Right renal cortex interstitium (tissue), 3 donors: ENCODE measurements around the gene KRT17. TPM values are rescaled to one million over a fixed set of nuclear protein-coding genes. Genes with fewer than 3 reads are reported as not detected.
"Not testable (repeated sequence)": the region's sequence is repeated elsewhere in the genome, so short reads cannot be mapped to it uniquely, and the experiment has no call there.

Experiments used
- DNase-seq, 3 donors: peaks; one replicate each; pipeline ENCODE4 v3.0.0-alpha.2; 2013; ENCODE audit warnings: low read depth in 3 of 3, low spot score in 2 of 3
- polyA plus RNA-seq, 3 donors: library from polyadenylated mRNA; unstranded; fragments of 120-200 nt; gene quantifications; one replicate each; pipeline ENCODE4 v1.2.1, GENCODE V29; 2013; ENCODE audit not compliant: insufficient read length in 3 of 3

The KRT17 gene
- polyA plus RNA-seq, 3 donors, result 0.98 to 1.6 (median 1.2) TPM

DNA sequence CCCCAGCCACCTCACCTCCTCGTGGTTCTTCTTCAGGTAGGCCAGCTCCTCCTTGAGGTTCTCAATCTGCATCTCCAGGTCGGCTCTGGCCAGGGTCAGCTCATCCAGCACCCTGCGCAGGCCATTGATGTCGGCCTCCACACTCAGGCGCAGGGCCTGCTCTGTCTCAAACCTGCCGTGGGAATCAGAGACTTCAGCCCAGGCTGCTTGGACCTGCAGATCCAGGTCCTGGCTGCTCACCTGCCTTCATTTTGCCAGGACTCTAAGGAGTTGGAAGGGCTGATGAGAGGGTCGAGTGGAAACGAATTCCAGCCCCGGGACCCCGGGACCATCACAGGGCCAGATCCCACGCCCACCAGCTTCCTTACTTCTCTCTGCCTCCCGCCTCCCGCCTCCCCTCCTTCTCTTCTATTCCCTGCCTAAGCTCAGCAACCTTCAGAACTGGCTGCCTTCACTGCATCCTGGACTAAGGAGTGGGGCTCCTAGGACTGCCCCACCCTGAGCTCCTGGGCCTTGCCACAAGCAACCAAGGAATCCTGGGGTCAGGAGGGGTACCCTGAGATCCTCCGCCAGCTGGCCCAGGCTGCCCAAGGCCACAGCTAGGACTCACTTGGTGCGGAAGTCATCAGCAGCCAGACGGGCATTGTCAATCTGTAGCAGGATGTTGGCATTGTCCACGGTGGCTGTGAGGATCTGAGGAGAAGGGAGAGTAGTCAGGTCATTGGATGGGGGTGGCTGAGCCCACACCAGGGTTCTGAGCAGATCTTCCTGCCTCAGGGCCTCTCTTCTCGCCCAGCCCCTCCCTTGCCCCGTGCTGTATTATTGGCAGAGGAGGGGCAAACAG, 1.8 kb downstream of the KRT17 start:
- not testable (repeated sequence) for DNase-seq

DNA sequence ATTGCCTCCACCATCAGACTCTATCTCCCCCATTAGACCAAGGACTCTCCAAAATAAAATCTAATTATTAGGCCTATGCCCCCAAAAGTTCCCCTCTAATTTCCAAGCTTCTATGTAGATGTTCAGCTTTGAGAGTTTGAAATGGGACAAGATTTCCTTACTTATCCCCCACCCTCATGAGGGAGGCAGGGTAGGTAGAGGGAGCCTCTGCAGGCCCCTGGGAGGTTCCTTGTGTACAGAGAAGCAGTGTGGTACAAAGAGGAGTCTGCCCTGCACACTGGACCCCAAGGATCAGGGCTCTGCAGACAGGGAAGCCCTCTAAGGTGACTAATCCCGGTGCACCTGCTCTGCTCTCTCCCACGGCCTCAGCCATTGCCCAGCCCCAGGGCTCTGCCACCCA, 2.5 kb downstream of the KRT17 start:
- DNase-seq, result no peak

DNA sequence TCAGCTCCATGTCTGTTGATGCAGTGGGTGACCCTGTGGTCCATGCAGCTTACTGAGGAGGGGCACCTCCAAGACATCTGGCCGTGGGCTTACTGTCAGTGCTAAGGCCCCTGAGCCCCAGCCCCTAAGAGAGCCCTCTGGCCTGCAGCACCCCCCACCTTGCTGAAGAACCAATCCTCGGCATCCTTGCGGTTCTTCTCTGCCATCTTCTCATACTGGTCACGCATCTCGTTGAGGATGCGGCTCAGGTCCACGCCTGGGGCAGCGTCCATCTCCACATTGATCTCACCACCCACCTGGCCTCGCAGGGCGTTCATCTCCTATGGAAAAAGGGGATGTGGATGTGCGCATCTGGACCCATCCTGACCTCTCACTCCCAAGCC, 2.9 kb downstream of the KRT17 start:
- not testable (repeated sequence) for DNase-seq

DNA sequence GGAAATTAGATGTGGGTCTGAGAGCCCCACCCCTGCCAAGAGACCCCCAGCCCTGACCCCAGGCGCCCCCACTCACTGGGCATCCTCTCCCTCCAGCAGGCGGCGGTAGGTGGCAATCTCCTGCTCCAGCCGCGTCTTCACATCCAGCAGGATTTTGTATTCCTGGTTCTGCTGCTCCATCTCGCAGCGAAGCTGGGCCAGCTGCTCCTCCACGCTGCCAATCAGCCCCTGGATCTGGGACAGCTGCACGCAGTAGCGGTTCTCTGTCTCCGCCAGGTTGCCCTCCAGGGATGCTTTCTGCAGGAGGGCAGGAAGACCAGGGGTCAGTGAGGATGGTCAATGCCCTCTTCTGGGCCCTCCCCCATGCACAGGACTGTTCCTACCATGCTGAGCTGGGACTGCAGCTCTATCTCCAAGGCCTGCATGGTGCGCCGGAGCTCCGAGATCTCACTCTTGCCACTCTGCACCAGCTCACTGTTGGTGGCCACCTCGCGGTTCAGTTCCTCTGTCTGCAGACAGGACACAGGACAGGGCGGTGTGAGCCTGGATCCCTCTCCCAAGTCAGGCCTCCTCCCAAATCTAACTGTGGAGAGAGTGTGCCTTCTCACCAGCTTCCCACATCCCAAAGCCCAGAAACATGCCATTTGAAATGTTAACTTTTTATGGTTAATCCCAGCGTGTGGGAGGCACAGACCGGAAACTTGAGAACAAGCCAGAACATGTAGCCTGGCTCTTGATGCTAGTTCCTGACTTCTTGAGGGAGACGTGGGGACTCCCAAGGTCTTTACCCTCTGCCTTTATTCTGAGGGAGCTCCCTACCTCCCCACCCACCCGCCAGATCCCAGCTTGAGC, 3.6 kb downstream of the KRT17 start:
- DNase-seq, result no peak

DNA sequence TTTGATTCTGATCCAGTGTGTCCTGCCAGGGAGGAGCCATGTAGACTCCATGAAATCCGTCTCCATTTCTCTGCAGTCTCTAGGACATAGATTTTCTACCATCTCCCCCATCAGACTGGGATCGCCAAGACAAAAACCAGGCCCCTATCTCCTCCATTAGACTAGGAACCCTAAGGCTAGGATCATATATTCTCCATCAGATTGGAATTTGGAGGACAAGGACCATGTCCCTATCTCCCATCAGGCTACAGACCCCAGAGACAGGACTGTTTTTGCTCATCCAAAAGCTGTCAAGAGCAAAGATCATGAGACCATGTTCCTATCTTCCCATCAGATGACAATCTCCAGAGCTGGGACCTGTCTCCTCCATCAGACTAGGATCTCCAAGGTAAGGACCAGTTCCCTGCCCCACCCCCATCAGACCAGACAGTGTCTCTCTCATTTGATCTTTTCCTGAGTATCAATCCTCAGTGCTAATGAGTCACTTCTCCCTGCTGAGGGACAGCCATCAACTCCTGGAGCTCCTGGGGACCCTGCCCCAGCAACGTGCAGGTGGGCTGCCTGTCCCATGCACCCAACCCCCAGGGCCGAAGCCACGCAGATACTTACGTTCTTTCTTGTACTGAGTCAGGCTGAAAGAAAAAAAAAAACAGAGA, 4.3 kb downstream of the KRT17 start:
- not testable (repeated sequence) for DNase-seq

DNA sequence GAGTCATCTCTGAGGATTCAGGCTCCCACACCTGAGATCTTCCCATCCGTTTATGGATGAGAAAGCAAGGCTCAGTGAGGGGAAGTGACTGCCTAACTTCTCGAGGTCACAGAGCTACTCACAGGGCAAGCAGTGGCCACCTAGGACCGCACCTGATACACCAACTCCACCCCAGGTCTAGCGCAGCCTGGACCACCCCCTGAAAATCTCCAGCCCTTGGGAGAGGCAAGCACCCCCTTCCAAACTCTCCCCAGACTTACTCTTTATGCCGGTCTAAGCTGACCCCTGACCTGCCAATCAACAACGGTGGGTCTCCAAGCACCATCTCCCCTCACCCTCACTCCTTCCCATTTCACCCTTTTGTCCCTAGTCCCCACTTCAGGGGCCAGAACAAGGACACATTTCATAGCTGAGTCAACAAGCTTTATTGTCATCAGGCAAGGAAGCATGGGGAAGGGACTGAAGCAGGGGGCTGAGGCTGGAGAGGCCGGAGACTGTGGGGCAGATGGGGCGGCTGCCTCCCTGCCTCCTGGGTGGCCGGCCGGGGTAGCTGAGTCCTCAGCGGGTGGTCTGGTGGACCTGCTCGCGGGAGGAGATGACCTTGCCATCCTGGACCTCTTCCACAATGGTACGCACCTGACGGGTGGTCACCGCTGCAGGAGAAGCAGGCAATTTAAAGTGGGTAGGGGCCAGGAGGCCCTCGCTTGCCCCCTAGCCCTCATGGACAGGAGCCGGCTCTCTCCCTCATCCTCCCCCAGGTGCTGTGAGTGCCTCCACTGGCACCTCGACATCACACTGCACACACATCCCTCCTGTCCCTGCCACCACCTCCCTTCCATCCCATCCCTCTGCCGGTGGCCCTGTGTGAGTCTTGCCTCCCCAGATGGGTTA, 5.1 kb downstream of the KRT17 start:
- DNase-seq, result no peak

DNA sequence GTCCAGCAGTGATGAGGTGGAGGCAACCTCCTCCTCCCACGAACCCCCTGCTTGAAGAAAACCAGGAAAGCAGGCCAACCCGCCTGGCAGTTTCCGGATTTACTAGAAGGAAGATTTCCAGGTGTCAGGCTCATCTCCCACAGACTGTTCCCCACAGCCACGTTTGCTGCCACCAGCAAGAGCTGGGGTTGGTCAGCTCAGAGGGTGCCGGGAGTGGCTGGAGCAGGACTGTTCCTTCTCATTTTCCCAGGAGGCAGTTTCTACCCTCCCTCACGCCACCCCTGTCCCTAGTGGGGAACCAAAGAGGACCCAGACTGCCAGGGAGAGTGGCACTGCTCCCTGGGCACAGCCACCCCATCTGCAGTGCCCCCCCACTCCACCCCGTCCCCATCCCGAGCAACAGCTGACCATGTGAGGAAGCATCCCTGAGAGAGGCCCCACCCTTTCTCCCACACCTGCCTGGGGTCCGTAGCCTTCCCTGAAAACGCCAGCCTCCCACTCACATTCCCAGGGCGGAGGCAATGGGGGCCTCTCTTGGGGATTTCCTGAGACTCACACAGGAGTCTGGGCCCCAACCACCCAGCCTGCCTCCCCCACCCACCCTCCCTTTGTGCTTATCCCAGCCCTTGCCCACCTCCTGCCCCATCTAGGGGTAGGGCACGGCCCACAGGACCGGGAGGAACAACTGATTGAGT, 5.9 kb downstream of the KRT17 start:
- no peak for DNase-seq

DNA sequence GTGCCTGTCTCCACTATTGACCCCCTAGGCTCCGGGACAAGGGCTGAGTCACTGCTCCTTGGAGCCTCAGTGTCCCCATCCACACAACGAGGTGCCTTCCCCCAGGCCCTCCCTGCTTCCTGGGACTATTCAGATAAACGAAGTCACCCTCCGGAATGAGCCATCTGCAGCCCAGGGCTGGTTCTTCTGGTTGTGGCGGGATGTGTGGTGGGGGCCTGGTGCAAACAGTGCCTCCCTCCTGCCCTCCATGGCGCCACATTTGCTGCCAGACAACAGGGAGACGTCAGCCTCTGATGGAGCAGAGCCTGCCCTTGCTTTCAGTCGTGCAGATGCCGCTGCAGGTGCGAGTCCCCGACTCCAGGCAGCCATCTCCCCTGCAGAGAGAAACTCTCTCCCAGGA, 6.7 kb downstream of the KRT17 start:
- DNase-seq, result no peak

DNA sequence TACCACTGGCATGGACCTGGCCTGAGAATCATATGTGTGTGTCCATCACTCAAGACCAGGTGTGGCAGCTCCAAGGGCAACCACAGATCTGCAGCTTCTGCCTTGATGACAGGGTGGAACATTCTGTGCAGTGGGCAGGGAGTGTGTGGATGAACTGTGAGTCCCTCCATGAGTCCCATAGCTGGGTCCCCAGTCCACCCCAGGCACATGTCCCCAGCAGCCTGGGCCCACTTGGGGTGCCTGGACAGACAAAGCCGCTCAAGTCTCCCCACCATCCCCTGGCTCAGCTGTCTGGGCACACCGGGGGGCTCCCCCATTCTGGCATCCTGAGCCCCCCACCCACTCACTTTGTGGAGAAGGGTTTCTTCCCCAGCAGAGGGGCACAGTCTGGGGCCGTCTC, 7.2 kb downstream of the KRT17 start:
- no peak for DNase-seq

DNA sequence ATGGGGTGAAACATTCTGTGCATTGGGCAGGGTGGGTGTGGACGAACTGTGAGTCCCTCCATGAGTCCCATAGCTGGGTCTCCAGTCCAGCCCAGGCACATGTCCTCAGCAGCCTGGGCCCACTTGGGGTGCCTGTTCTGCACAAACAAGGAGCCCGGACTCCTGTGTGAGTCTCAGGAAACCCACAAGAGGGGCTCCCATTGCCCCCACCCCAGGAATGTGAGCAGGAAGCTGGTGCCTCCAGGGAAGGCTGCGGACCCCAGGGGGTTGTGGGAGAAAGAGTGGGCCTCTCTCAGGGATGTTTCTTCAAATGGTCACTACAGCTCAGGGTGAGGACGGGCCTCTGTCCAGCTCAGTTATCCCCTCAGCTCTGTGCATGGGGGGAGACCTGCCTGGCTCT, 7.9 kb downstream of the KRT17 start:
- DNase-seq, result not testable (repeated sequence)

DNA sequence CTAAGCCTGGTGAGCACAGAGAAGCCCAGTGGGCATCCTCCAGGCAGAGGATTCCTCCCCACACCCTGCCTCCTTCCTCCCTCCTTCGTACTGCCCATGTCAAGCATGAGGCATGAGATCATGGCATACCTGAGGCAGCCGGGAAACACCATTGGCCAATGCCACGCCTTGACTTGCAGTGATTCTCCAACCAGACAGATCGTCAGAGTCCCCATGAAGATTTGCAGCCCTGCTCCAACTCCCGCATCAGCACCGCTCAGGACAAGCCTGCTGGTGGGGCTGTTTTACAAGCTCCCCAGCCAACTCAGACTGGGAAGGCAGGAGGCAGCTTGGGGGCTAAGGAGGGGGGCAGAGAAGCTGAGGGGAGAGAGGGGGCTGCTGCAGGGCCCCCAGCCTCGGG, 8.9 kb downstream of the KRT17 start:
- DNase-seq, result no peak

DNA sequence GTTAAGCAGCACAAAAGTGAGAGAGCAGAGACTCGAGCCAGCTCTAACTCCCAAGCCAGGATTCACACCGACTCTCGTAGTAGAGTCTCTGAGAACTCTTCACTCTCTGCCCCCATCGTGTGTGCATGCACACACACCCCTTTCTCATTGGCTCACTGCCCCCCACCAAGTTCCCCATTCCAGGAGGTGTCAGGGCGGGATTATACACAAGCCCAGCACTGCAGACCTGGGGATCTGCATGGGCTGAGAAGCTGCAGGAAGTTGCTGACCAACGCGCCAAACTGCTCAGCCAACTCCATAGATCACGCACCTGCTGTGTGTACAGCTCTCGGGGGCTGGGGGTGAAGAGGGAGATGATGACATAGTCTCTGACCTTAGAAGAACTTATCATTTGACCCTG, 9.6 kb downstream of the KRT17 start:
- not testable (repeated sequence) for DNase-seq

DNA sequence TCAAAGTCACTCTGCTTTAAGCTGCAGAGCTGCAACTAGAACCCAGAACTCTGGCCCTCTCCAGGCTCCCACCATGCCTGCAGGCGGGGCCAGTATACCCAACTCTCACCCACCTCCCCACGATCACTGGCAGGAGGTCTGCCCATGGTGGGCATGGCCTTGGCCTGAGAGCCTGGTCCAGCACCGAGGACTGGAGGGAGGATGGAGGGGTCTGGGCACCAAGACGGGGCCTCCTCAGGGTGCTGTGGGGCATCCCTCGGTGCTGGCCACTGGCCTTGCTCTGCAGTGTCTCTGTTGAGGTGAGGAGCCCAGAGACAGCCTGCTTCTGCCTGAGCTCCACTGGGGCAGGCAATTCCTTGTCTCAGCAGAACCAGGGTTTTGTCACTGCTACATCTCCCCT, 10.3 kb downstream of the KRT17 start:
- DNase-seq, result no peak

DNA sequence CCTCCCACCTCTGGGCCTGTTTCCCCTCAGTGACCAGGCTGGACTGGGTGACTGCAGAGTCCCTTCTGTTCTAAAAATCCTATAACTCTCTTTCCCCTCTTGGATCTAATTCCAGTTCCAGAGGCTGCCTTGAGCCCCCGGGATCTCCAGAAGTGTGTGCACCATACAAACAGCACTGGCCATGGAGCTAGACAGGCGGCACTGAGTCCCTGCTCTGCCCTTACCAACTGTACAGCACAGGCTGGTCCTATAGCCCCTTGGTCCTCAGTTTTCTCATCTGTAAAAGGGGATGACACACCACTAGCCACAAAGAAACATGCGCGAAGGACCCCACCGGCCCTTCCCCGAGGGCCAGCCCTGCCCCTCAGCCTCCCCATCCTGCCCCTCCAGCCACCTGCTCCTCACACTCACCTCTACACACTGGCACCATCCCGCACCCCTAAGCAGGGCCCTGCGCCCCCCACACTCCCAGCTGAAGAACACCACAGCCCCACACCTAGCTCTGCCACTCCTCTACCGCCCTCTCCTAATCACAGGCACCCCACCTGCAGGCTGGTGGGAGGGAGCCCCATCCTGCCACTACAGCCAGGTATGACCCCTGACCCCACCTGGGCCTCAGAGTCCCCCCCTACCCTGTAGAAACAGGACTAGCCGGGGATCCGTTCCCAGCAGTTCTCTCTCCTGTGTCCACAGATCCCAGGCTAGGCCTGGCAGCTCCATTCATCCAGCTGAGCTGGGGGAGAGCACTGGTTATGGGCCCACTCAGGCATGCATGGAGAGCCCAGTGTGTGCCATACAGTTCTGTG, 10.9 kb downstream of the KRT17 start:
- no peak for DNase-seq

DNA sequence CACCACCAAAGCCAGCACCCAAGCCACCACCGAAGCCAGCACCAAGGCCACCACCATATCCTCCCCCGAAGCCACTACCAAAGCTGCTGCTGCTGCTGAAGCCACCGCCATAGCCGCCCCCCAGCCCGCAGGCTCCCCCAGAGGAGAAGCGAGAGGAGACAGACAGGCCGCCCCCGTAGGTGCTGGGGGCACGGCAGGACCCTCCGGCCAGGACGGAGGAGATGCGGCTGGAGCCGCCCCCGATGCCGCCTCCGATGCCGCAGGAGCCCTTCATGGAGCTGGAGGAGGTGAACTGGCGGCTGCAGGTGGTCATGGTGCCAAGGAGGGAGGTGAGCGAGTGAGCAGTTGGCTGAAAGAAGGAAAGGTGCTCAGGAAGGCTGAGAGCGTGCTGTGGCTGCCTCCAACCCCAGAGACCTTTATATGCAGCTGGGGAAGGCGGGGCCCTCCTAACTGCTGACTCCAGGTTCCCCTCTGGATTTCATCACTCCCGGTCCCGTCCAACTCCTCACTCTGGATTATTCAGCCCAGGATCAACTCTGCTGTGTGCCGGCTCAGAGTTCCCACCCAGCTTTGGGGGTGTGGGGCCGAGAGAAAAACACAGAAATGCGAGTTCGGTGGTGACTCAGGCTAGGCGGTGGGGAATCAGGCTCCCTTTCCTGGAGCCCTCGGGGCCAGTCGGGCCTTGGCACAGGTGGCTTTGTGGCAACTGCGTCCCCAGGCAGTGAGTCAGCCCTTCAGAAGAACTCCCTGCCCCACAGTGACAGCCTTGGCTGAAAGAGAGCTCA, 11.8 kb downstream of the KRT17 start, which contains the start of gene KRT16:
KRT16 (minus strand) TSS at position 392 of the 785 bp plus-strand sequence; CDS start at position 313, 79 bp downstream.
- DNase-seq, result not testable (repeated sequence)

DNA sequence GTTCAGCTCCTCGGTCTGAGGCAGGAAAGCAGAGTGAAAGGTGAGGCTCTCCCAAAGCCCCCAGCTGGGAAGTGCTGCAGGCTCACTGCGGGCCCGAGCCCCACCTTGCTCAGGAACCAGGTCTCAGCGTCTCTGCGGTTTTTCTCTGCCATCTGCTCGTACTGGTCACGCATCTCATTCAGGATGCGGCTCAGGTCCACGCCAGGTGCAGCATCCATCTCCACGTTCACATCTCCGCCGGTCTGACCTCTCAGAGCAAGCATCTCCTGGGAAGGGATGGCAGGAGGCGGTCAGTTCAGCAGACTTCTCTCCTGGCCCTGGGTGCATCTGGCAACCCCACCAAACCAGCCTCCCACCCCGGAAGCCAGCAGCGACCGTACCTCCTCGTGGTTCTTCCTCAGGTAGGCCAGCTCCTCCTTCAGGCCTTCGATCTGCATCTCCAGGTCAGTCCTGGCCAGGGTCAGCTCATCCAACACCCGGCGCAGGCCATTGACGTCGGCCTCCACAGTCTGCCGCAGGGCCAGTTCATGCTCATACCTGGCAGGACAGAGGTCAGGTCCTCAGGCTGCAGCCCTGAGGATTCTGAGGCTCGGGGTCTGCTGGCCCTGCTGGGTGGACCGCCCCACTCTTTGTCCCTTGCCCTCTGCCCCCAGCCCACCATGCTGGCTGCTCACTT, 13.3 kb downstream of the KRT17 start:
- DNase-seq, result no peak

DNA sequence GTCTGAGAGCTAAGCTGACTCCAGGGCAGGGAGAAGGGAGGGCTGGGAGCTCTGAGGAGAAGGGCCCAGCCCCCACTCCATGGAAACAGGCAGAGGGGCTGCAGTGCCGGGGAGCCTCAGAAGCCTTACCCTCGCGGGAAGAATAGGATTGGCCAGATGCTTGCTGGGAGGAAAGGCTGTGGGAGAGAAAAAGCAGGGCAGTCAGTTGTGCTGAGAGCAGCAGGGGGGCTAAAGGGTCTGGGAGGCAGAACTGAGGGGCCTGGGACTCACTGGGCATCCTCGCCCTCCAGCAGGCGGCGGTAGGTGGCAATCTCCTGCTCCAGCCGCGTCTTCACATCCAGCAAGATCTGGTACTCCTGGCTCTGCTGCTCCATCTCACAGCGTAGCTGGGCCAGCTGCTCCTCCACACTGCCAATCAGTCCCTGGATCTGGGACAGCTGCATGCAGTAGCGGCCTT, 14.3 kb downstream of the KRT17 start:
- not testable (repeated sequence) for DNase-seq
